WTC11 (cell line): ENCODE results near the gene EYS. TPM values are rescaled to one million over a fixed set of nuclear protein-coding genes. Genes with fewer than 3 reads are reported as not detected.

Experiments used
- ATAC-seq: fragments of 200-7000 bp; cut with Tn5 transposase; 2 replicates; pipeline ENCODE4 v1.10.0; 2021; ENCODE audit warnings: mild to moderate bottlenecking, moderate library complexity
- CTCF ChIA-PET: fragments of 300-600 bp; sonication (Branson Sonifier 250); formaldehyde crosslinking; loops from one replicate; lab custom pipeline; 2021; ENCODE audit warnings: antibody characterized with exemption; lab: Charles Lee
- POLR2A ChIA-PET: fragments of 350-600 bp; sonication (Branson Sonifier 250); formaldehyde crosslinking; loops from one replicate; lab custom pipeline; 2021; ENCODE audit warnings: antibody characterized with exemption; lab: Charles Lee
- DNase-seq: peaks from one replicate; pipeline ENCODE4 v3.0.0; 2021; ENCODE audit warnings: low spot score
- H3K27ac Mint-ChIP-seq: 2 replicates; pipeline ENCODE4 v1.8.0; 2021; ENCODE audit warnings: mixed read lengths
- H3K27me3 Mint-ChIP-seq: 2 replicates; pipeline ENCODE4 v1.8.0; 2021; ENCODE audit warnings: low read depth, mild to moderate bottlenecking, moderate library complexity, mixed read lengths
- H3K36me3 Mint-ChIP-seq: 2 replicates; pipeline ENCODE4 v1.8.0; 2021; ENCODE audit warnings: mixed read lengths
- H3K4me1 Mint-ChIP-seq: 2 replicates; pipeline ENCODE4 v1.8.0; 2022; ENCODE audit warnings: mixed read lengths
- H3K4me3 Mint-ChIP-seq: 2 replicates; pipeline ENCODE4 v1.8.0; 2021; ENCODE audit warnings: mild to moderate bottlenecking, moderate library complexity, mixed read lengths
- H3K9me3 Mint-ChIP-seq: 2 replicates; pipeline ENCODE4 v1.8.0; 2021; ENCODE audit warnings: mixed read lengths
- AR ChIP-seq: fragments of 250-450 bp; sonication (Bioruptor Pico); IDR thresholded peaks from 2 replicates; pipeline ENCODE4 v1.9.0; 2021; ENCODE audit warnings: mild to moderate bottlenecking
- ATF1 ChIP-seq: sonication (generic); formaldehyde crosslinking; IDR thresholded peaks from 2 replicates; pipeline ENCODE4 v1.8.1; 2023; ENCODE audit warnings: mild to moderate bottlenecking, moderate library complexity, missing genetic modification reagents
- ATF2 ChIP-seq: sonication (generic); formaldehyde crosslinking; IDR thresholded peaks from 2 replicates; pipeline ENCODE4 v1.8.1; 2022; ENCODE audit warnings: low read depth, missing genetic modification reagents, borderline replicate concordance
- E2F4 ChIP-seq: sonication (generic); formaldehyde crosslinking; IDR thresholded peaks from 2 replicates; pipeline ENCODE4 v1.8.1; 2022; ENCODE audit warnings: low read depth, mild to moderate bottlenecking, moderate library complexity, missing genetic modification reagents, borderline replicate concordance
- EMX1 ChIP-seq: fragments of 250-450 bp; sonication (Bioruptor Pico); IDR thresholded peaks from 2 replicates; pipeline ENCODE4 v1.8.0; 2021; ENCODE audit warnings: mild to moderate bottlenecking
- ETV6 ChIP-seq: sonication (generic); formaldehyde crosslinking; IDR thresholded peaks from 2 replicates; pipeline ENCODE4 v1.8.1; 2022; ENCODE audit warnings: mild to moderate bottlenecking, missing genetic modification reagents
- FOXJ3 ChIP-seq: sonication (generic); formaldehyde crosslinking; IDR thresholded peaks from 2 replicates; pipeline ENCODE4 v1.9.0; 2021; ENCODE audit warnings: missing genetic modification reagents, mild to moderate bottlenecking, borderline replicate concordance
- MLX ChIP-seq: sonication (generic); formaldehyde crosslinking; IDR thresholded peaks from 2 replicates; pipeline ENCODE4 v1.8.1; 2023; ENCODE audit warnings: mild to moderate bottlenecking, missing genetic modification reagents, moderate library complexity
- PRRX2 ChIP-seq: fragments of 250-450 bp; sonication (Bioruptor Pico); IDR thresholded peaks from 2 replicates; pipeline ENCODE4 v1.8.0; 2021; ENCODE audit warnings: mild to moderate bottlenecking
- ZBTB21 ChIP-seq: sonication (generic); formaldehyde crosslinking; IDR thresholded peaks from 2 replicates; pipeline ENCODE4 v1.8.1; 2023; ENCODE audit warnings: mild to moderate bottlenecking, missing genetic modification reagents, borderline replicate concordance
- ZNF121 ChIP-seq: sonication (generic); formaldehyde crosslinking; IDR thresholded peaks from 2 replicates; pipeline ENCODE4 v1.8.0; 2023; ENCODE audit warnings: missing genetic modification reagents
- total RNA-seq: library from RNA; stranded (reverse); gene quantifications from 3 replicates; pipeline ENCODE4 v1.2.3, GENCODE V29; 2021
- TF ChIP-seq, protein P1 (sequence below): sonication (generic); formaldehyde crosslinking; IDR thresholded peaks from 2 replicates; pipeline ENCODE4 v1.8.0; 2023; ENCODE audit warnings: missing genetic modification reagents, mild to moderate bottlenecking, borderline replicate concordance
- TF ChIP-seq, protein P2 (sequence below): sonication (generic); formaldehyde crosslinking; IDR thresholded peaks from 2 replicates; pipeline ENCODE4 v1.8.0; 2022; ENCODE audit warnings: mild to moderate bottlenecking, missing genetic modification reagents

The EYS gene
- total RNA-seq, 1 experiment from 2014 or later = not detected

DNA sequence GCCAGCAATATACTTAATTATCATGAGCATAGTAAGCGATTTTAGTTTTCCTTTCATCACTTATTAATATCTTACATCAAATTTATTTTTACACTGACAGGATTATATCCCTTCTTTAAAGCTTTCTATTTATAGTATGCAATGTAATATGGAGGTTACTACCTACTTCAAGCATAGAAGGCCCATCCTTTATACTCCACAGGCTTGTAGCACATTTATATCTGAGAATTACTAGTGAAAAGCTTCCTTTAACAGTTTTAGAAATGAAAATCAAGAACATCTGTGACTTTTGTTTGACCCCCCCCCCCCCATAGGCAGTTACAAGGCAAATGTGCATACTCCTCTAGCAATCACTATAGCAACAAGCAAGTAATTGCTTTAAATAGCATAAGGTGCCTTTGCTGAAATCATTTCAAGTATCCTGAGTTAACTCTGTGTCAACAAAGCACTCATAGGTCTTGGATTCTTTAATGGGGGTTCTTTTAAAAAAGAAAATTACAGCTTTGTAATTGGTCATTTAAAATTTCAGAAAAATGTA is 1153.7 kb downstream of the EYS start:
- H3K27me3 Mint-ChIP-seq = peaks cover 8% of the 10 kb centered on the region
- no peak for ATAC-seq
- peaks cover 36% of the 10 kb centered on the region for H3K9me3 Mint-ChIP-seq
- DNase-seq = no peak
- TF ChIP-seq AR (CRISPR knock-in tag) = no peak
- no peak for TF ChIP-seq E2F4 (CRISPR knock-in tag)
- TF ChIP-seq ZNF121 (CRISPR knock-in tag) = no peak
- TF ChIP-seq, protein P1, sequence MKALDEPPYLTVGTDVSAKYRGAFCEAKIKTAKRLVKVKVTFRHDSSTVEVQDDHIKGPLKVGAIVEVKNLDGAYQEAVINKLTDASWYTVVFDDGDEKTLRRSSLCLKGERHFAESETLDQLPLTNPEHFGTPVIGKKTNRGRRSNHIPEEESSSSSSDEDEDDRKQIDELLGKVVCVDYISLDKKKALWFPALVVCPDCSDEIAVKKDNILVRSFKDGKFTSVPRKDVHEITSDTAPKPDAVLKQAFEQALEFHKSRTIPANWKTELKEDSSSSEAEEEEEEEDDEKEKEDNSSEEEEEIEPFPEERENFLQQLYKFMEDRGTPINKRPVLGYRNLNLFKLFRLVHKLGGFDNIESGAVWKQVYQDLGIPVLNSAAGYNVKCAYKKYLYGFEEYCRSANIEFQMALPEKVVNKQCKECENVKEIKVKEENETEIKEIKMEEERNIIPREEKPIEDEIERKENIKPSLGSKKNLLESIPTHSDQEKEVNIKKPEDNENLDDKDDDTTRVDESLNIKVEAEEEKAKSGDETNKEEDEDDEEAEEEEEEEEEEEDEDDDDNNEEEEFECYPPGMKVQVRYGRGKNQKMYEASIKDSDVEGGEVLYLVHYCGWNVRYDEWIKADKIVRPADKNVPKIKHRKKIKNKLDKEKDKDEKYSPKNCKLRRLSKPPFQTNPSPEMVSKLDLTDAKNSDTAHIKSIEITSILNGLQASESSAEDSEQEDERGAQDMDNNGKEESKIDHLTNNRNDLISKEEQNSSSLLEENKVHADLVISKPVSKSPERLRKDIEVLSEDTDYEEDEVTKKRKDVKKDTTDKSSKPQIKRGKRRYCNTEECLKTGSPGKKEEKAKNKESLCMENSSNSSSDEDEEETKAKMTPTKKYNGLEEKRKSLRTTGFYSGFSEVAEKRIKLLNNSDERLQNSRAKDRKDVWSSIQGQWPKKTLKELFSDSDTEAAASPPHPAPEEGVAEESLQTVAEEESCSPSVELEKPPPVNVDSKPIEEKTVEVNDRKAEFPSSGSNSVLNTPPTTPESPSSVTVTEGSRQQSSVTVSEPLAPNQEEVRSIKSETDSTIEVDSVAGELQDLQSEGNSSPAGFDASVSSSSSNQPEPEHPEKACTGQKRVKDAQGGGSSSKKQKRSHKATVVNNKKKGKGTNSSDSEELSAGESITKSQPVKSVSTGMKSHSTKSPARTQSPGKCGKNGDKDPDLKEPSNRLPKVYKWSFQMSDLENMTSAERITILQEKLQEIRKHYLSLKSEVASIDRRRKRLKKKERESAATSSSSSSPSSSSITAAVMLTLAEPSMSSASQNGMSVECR (CRISPR knock-in tag) = no peak
- TF ChIP-seq, protein P2, sequence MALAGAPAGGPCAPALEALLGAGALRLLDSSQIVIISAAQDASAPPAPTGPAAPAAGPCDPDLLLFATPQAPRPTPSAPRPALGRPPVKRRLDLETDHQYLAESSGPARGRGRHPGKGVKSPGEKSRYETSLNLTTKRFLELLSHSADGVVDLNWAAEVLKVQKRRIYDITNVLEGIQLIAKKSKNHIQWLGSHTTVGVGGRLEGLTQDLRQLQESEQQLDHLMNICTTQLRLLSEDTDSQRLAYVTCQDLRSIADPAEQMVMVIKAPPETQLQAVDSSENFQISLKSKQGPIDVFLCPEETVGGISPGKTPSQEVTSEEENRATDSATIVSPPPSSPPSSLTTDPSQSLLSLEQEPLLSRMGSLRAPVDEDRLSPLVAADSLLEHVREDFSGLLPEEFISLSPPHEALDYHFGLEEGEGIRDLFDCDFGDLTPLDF (CRISPR knock-in tag) = no peak
- no peak for TF ChIP-seq EMX1
- TF ChIP-seq MLX (CRISPR knock-in tag) = no peak
- ChIA-PET POLR2A (no interaction called here), CTCF (interaction anchor here (0.6 kb wide), 1 partner anchor 73 kb away, joined by 3 read pairs; no protein-coding TSS in a partner anchor)
- H3K4me3 Mint-ChIP-seq = no peak overlapping the region
- H3K27ac Mint-ChIP-seq = no peak overlapping the region
- H3K4me1 Mint-ChIP-seq = no peaks in the 10 kb centered on the region
- peaks cover 16% of the 10 kb centered on the region for H3K36me3 Mint-ChIP-seq

GRCh38 chr6:64547594-64548268 is 1159.3 kb downstream of the EYS start:
- Mint-ChIP-seq H3K9me3 (peaks cover 43% of the 10 kb centered on the region), H3K27ac (no peak overlapping the region), H3K27me3 (peaks cover 8% of the 10 kb centered on the region), H3K4me3 (no peak overlapping the region), H3K4me1 (no peaks in the 10 kb centered on the region), H3K36me3 (peaks cover 30% of the 10 kb centered on the region)
- TF ChIP-seq ZBTB21 (CRISPR knock-in tag) (no peak), FOXJ3 (no peak), ATF2 (CRISPR knock-in tag) (no peak), ATF1 (no peak), MLX (CRISPR knock-in tag) (no peak), ETV6 (CRISPR knock-in tag) (no peak), PRRX2 (CRISPR knock-in tag) (no peak)
- ChIA-PET CTCF (no interaction called here), POLR2A (no interaction called here)
- ATAC-seq (no peak), DNase-seq (no peak)
